HG03103 (cell line): ENCODE measurements around the gene KRT72.

Experiments
- ATAC-seq: cut with Tn5 transposase; IDR thresholded peaks from one replicate; pipeline ENCODE4 v1.9.1; 2021; ENCODE audit warnings: low read depth; ENCODE audit not compliant: unreplicated experiment

The KRT72 gene

DNA sequence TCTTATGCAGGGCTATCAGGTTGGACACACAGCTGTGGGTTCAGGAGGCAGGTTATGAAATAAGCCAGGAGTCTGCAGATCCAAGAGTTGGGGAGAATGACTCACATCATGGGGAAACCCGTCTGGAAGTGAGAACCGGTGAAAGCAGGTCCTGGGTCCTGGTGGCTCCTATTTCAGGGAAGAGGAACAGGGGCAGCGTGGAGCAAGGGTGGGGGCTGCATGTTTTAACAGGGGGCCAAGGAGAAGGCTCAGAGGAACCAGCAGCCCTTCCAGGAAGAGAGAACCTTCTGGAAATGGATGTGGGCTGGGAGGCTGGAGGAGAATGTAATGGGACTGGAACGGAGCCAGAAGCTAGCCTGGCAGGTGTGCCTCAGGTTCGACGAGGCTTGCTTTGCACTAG lies 19.8 kb downstream of the KRT72 start:
- no peak for ATAC-seq

DNA sequence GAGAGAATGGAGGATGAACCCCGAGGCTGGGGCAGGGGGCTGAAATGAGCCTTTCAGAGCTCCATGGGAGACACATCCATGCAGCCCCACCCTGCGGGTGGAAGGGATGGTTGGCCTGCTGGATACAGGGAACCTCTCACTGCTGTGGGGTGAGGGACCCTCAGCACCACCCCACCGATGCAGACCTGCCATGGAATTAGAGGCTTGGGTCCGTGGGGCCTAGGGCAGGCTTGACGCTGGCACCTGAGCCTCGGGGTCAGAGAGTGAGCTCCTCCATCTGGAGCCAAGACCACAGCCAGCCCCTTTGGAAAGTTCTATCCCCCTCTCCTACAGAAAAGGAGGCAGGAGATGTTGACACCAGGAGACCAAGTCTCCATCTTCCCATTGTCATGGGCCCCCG lies 20.2 kb downstream of the KRT72 start:
- ATAC-seq, result no peak

DNA sequence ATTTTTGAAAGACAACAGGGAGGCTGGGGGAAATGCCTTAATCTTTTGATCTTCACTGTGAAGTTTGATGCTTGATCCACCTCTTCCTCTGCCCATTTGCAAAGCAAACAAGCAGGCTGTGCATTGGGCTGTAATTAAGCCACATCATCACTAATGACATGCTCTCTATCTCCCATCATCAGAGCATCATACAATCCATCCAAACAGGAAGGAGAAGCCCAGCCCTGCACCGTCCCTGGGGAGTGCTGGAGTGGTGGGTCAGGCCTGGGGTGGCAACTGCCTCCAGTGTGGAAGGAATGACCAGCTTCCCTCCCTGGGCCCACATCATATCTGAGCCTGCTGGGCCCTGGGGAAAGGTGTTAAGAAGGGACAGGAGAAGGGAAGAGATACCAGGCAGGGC lies 20.8 kb downstream of the KRT72 start:
- ATAC-seq, result no peak

DNA sequence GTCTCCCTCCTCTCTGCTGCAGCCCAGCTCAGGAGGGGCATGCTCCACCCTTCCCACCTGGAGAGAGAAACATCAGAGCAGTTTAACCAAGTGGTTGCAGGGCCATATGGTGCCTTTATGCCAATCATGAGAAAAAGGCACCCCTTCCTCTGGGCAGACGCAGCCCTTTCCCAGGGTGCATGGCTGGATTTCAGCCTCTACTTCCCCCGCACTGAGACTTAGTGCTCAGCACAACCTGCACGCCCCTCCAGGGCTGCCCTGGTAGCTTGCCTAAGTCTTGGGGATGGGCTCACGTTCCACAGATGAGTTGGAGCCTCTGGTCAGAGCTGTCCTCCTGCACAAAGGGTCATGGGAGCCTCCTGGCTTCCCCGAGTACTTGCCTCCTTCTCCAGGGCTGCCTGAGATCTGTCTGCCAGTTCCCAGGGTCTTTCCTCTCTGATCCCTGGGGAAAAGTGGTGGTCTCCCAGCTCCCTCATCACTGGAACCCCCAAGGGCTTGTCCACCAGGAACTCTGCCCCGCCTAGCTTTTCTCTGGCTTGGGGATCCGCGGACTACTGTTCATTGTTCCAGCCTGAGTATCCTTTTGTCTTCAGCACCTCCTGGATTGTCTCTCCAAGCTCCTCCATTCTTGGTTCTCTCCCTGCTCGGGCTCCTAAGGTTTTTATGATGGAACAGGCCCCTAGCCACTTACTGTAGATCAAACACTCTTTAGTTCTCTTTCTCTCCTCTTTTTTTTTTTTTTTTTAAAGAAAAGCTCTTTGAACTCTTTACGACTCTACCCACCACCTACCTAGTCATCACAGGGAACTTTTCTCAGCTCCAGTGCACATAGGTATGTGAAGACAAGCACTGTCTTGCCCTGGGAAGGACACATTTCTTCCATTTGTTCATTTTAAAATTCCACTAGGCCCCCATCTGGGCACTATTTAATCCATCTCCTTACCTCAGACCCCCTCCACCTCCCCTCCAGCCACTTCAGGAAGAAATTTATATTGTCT lies 21.5 kb downstream of the KRT72 start:
- ATAC-seq, result no peak

DNA sequence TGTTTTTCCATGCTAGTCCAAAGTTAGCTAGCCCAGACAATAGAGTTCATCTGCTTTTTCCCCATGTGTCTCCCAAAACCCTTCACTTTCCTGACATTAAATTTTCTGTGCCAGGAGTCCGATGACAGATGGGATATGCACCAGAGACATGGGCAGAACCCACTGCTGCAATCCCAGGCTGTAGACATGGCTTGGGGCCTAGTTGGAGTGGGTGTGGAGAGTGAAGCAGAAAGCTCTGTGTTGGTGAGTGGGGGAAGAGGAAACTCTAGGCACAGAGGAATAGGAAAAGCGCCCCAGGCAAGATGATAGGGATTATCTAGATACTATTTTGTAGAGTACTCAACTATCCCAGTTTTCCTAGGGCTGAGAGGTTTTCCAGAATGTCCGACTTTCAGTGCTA lies 22.8 kb downstream of the KRT72 start:
- no peak for ATAC-seq

DNA sequence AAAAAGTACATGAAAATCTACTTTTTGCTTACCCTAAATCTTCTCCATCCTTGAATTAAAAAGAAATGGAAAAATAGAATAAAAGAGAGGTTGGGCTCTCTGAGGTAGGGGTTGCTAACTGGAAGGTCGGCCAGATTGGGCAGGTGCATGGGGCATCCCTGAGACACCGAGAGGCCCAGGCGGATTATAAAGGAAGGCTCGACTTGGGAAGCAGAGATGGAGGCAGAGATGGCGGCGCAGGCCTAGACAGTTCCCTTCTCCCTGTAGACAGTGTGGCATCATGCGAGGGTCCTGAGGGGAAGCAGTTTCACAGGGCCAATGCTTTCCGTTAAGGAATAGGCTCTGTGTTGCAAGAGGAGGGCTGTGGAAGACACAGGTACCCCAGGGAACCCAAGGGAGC lies 23.9 kb downstream of the KRT72 start:
- ATAC-seq, result no peak

DNA sequence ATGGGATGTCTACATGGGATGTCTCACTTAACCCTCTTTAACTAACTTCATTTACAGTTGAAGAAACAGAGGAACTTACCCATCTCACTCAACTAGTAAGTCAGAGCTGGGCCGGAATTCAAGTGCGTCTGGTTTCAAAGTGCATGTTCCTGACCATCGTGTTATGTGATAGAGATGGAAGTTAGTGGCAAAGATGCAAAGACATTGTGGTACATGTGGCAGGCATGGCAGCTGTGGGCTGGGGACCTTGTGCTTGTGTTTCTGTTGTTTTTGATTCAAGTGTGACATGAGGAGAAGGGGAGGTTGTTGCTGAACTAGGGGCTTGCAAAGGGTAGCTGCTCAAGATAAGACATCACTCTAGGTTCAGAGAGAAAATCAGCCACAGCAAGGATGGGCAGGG lies 25.3 kb downstream of the KRT72 start:
- ATAC-seq, result no peak

DNA sequence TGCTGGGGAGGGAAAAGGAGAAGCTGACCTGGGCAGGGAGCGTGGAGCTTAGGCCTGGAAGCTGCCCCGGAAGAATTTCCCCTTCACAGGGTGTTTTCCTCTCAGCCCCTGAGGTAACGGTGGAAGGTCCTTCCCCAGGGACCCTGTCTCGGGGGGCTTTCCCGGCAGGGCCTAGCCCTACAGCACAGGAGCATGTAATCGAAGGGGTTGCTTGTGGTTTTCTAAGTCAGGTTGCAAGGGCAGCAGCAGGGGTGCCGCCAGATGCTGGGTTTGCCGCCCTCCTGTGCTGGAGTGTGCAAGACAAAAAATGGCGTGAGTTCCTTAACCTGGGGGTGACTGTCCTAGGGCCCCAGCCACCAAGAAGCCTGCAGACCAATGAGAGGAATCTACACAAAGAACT lies 26.0 kb downstream of the KRT72 start:
- no peak for ATAC-seq

DNA sequence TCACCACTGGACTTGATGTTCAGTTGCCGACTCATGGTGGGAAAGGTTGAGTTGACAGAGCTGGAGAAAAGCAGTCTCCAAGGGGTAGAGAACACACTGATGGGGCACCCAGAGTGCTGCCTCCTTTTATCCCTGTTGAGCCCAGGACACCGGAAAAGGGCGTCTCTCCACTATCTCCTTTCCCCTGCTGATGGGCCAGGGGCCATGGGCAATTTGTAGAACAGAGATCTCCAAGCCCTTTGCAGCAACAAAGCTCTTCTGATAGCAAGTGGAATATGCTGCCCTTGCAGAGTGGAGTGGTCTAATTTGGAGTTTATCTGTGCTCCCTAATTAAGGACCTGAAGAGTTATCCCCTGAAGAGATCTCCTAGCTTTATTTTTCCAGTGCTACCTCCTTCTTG lies 27.5 kb downstream of the KRT72 start, which contains the start of gene KRT74:
Gene KRT74, minus strand, starts transcription at position 101 of the 400 bp plus-strand sequence. Its CDS starts 66 bp downstream, at position 35.
- no peak for ATAC-seq

DNA sequence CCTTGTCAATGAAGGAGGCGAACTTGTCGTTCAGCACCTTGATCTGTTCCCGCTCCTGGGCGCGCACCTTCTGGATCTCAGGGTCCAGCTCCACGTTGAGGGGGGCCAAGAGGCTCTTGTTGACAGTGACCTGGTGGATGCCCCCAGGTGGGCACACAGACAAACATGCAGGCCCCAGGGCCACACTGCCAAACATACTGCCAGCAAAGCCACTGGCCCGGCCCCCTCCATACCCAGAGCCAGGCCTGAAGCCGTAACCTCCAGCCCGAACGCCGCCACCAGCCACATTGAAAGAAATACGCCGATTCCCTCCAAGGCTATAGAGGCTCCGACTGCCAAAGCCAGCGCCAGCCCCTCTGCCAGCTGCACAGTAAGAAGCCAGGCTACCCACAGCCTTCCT lies 28.0 kb downstream of the KRT72 start:
- no peak for ATAC-seq

DNA sequence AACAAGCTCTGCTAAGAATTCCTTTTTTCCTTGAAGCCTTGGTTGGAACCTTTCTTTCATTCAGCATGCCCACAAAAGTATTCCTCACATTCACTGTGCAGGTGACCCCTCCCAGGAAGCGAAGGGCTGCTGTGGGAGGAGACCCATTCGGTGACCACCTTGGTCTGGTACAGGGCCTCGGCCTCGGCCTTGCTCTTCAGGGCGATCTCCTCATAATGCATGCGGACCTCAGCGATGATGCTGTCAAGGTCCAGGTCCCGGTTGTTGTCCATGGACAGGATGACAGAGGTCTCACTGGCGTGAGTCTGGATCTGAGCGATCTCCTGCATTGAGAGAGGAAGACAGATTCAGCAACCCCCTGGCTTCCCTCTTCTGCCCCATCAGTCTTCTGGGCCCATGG lies 30.8 kb downstream of the KRT72 start:
- ATAC-seq, result no peak

DNA sequence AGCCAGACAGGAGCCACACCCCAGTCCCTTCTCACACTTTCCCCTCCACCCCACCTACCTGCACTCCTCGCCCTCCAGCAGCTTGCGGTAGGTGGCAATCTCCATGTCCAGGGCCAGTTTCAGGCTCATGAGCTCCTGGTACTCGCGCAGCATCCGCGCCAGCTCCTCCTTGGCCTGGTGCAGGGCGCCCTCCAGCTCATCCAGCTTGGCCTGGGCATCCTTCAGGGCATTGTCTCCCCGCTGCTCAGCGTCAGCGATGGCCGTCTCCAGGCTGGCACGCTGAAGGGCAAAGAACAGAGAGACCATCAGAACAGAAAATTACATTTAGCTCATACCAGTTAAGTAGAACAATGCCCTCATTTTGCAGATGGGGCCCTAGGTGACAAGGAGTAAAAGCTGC lies 33.2 kb downstream of the KRT72 start:
- no peak for ATAC-seq

DNA sequence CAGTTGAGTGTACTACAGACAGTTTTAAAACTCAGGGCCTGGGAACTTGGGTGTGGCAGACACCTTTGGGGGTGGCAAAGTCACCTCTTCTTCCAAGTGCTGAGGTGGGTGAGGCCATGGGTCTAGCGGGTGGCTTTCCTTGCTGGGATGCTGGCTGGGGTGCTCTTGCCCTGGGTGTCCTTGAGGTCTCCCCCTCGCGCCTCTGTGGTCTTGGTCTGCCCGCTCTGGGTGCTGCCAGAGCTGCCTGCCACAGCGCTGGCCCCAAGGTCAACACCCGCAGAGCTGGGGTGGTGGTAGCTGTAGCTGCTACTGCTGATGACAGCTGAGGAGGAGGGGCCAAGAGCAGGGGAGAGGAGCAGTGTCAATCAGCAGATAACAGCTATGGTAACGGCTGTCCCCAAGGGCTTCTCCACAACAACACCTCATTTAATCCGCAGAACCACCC lies 34.4 kb downstream of the KRT72 start:
- no peak for ATAC-seq

DNA sequence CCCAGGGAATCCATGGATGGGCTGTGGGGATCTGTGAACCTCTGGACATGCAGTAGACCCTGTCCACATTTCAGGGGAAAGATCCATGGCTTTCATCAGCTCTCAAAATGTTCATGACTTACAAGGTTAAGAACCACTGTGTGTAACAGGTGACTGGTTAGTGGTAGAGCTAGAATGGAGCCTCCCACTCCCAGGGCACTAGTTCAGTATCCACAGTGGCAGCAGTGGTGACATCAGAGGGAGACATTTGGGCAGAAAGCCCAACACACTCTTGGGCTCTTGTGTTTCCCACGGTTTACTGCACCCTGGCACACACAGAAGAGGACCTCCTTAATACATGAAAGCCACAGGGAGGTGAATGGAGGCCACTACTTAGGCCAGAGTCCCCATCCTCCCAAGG lies 36.7 kb downstream of the KRT72 start:
- no peak for ATAC-seq

DNA sequence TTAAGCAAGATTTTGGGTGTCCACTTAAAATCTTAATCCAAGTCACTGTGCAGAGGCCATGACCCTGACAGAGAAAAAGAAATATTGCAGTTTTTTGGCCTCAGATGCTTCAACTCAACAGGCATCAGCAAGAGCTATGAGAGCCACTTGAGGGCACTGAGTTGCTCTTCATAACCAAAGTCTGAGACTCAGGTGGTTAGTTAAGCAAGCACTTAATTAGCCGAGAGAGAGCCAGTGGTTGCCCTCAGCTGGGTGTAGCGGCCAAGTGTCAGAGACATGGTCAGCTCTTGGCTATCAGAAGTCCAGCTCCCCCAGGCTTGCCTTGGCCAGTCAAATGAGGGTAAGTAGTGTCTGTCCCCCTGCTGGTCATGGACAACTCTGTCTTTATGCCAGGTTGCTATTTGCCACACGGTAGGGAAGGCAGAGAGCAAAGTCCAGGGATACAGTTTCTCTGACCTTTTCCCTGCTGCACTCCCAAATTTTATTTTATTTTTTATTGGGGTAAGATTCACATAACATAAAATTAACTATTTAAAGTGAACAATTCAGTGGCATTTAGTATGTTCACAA lies 39.3 kb downstream of the KRT72 start:
- ATAC-seq, result no peak

DNA sequence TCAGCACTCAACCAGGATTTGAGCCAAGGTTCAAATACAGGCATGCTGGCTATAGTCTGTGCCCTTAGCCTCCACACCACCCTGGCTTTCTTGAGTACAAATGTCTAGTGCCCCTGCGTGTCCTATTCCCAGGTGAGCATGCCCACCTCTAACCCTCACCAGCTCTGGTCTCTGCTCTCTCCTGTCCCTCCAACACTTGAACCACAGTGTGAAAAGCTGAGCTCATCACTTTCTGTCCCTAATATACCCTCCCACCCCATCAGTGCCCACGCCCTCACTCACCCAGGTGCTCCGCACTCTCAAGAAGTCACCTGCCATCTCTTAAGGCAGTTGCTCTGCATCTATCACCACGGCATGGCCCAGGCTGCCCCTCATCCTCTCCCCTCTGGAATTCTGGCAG lies 41.3 kb downstream of the KRT72 start:
- ATAC-seq, result no peak

DNA sequence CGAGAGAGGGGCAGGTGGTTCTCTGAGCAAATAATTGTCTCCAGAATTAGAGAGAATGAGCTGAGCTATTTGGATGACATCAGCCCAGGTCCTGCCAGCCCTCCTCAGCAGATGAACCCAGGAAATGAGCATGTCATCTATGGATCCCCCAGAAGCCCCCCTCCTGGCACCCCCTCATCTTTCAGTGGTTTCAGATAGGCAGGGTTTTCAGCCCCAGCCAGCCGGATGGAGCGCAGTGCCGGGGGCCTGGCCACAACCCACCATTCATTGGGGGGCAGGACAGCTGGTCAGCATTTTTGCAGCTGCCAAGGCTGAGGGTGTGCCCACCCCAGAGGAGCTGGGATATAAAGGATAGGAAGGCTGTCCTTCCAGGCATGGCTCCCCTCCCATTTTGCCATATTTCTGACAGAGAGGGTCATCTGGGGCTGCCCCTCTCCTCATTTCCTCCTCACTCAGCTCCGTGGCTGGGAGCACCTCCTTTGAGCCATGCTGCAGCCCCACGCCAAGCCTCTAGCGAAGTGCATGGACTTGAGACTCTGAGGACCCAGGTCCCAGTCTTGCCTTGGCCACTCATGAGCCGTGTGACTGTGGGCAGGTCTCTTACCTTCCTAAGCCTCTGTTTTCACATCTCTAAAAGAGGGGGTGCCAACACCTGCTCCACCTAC lies 42.4 kb downstream of the KRT72 start:
- ATAC-seq, result no peak

DNA sequence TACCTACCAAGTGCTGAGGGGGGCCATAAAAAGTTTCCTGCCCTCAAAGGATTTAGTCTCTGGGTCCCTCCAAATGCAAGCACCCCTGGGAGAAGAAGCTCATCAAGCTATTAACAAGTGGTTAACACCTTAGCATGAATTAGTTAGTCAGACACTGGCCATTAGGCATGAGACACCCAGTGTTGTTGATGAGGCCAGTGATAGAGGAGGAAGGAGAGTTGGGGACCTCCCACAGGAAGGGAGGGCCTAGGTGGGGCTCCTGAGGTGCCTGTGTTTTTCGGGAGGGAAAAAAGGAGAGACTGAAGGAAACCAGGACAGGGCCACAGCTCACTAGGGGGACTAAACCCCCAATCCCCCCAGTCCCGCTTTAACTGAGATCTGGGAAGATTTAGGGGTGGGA lies 43.8 kb downstream of the KRT72 start:
- no peak for ATAC-seq

DNA sequence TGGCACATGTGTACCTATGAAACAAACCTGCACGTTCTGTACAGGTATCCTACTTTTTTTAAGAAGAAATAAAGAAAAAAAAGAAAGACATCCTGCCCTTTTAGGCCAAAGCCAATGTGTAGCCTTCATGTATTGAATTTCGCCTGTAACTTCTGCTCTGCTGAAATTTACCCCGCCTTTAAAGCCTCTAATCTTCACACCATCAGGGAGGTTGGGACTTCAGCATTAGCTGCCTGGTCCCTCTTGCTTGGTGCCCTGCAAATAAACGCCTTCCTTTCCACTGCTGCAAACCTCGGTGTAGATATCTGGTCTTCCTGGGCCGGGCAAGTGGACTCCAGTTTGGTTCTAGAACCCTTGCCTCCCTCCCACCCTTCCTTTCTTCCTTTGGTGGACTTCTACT lies 45.7 kb downstream of the KRT72 start:
- ATAC-seq, result no peak

DNA sequence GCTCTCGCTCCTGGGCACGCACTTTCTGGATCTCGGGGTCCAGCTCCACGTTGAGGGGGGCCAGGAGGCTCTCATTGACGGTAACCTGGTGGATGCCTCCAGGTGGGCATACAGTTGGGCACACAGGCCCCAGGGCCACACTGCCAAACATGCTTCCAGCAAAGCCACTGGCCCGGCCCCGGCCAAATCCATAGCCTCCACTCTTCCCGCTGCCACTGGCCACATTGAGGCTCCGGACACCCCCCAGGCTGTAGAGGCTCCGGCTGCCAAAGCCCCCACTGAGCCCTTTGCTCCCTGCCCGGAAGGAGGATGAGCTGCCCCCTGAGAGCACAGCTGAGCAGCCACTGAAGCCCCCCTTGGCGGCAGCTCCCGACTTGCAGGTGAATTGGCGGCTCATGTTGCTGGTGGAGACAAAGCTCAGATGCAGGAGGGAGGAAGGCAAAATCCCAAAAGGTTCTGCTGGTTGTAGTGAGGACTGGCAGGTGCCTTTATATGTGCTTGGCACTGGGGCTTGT lies 48.5 kb downstream of the KRT72 start, which contains the start of gene KRT71:
Gene KRT71, minus strand, starts transcription at position 465 of the 515 bp plus-strand sequence. Its CDS starts 68 bp downstream, at position 397.
- ATAC-seq, result no peak

DNA sequence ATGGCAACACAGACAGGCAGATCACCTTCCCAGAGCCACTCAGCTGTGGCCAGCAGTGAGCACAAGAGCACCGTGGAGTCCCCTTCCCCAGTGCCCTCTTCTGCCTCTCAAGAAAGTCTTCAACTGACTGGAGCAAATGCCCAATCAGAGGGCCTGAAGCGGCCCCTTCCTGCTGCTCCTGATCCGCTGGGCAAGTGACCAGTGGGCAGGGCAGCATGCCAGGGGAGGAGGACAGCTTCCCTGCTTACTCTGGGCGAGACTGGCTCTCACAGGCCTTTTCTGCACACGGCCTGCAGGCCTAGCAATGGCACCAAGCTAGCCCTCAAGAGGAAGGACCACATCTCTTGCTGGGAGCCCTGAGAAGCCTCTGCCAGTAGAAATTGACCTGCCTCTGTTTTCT lies 49.2 kb downstream of the KRT72 start:
- ATAC-seq, result no peak
